Glomerular visceral epithelial cell (primary cell): ENCODE measurements around the gene SPATA12.
"Not testable (repeated sequence)": the region's sequence is repeated elsewhere in the genome, so short reads cannot be mapped to it uniquely, and the experiment has no call there.

ENCODE experiments used
- DNase-seq: peaks from one replicate; pipeline ENCODE4 v3.0.0-alpha.2; 2016; ENCODE audit errors: extremely low spot score

The SPATA12 gene

GRCh38 chr3:57082481-57082880 is 22.0 kb downstream of the SPATA12 start:
- DNase-seq: no peak

- not testable (repeated sequence) for DNase-seq
These were observed 23.0 kb downstream of the SPATA12 start for GRCh38 chr3:57083266-57083995.

- no peak for DNase-seq
These were observed 24.7 kb downstream of the SPATA12 start for GRCh38 chr3:57085211-57085610.

GRCh38 chr3:57086201-57086600 is 25.7 kb downstream of the SPATA12 start:
- DNase-seq: no peak

- DNase-seq: no peak
These were observed 27.1 kb downstream of the SPATA12 start for GRCh38 chr3:57087361-57088092.

- no peak for DNase-seq
These were observed 28.0 kb downstream of the SPATA12 start for GRCh38 chr3:57088503-57088902.

- DNase-seq: no peak
These were observed 28.6 kb downstream of the SPATA12 start for GRCh38 chr3:57089043-57089442.

GRCh38 chr3:57091521-57092273 is 31.2 kb downstream of the SPATA12 start:
- DNase-seq: no peak

- no peak for DNase-seq
These were observed 33.0 kb downstream of the SPATA12 start for GRCh38 chr3:57093489-57093888.

- no peak for DNase-seq
These were observed 33.6 kb downstream of the SPATA12 start for GRCh38 chr3:57093971-57094535.

GRCh38 chr3:57094575-57094974 is 34.1 kb downstream of the SPATA12 start:
- no peak for DNase-seq

GRCh38 chr3:57095363-57095762 is 34.9 kb downstream of the SPATA12 start:
- DNase-seq: no peak

GRCh38 chr3:57097536-57097935 is 37.1 kb downstream of the SPATA12 start:
- no peak for DNase-seq

GRCh38 chr3:57098418-57099310 is 38.2 kb downstream of the SPATA12 start:
- no peak for DNase-seq

- peak; percentile 72 for DNase-seq
These were observed 39.7 kb downstream of the SPATA12 start for GRCh38 chr3:57100046-57100695.

- DNase-seq: no peak
These were observed 45.1 kb downstream of the SPATA12 start for GRCh38 chr3:57105585-57105984.

GRCh38 chr3:57108684-57109083 is 48.2 kb downstream of the SPATA12 start:
- no peak for DNase-seq

- no peak for DNase-seq
These were observed 49.2 kb downstream of the SPATA12 start for GRCh38 chr3:57109437-57110199.

- no peak for DNase-seq
These were observed 49.8 kb downstream of the SPATA12 start for GRCh38 chr3:57110214-57110613.

GRCh38 chr3:57110798-57111197 is 50.3 kb downstream of the SPATA12 start:
- DNase-seq: no peak
